H1 (cell line): ENCODE data around the gene UPK3B. TPM values are rescaled to one million over a fixed set of nuclear protein-coding genes. Genes with fewer than 3 reads are reported as not detected.
"Not testable (repeated sequence)": the region's sequence is repeated elsewhere in the genome, so short reads cannot be mapped to it uniquely, and the experiment has no call there.

Source experiments
- CTCF ChIA-PET: fragments of 300-600 bp; sonication (Branson Sonifier 250); formaldehyde crosslinking; loops from one replicate; lab custom pipeline; 2021; ENCODE audit not compliant: partially characterized antibody; lab: Charles Lee
- POLR2A ChIA-PET: fragments of 300-600 bp; sonication (Branson Sonifier 250); formaldehyde crosslinking; loops from one replicate; lab custom pipeline; 2021; ENCODE audit warnings: inconsistent platforms; ENCODE audit not compliant: partially characterized antibody; lab: Charles Lee
- DNase-seq, 2 experiments: peaks; one replicate each; pipeline versions ENCODE4 v3.0.0 to v3.0.0-alpha.2; 2010 to 2022; ENCODE audit warnings: low spot score in 2 of 2, low read depth in 1 of 2, mixed read lengths in 1 of 2
- FAIRE-seq: peaks from 2 replicates; lab custom pipeline; 2011; peaks lifted over from hg19 to GRCh38; lab: Jason Lieb, UNC
- H2AFZ ChIP-seq: 2 replicates; pipeline ENCODE4 v1.8.1; 2012; ENCODE audit warnings: low read length, inconsistent platforms
- H2AK5ac ChIP-seq: 2 replicates; pipeline ENCODE4 v1.6.1; 2013; ENCODE audit warnings: low read depth, low read length
- H2BK120ac ChIP-seq: replicated peaks from 2 replicates; pipeline ENCODE3; 2013; ENCODE audit warnings: low read depth, low read length, inconsistent platforms
- H2BK12ac ChIP-seq: 2 replicates; pipeline ENCODE4 v1.6.1; 2013; ENCODE audit warnings: low read depth, low read length
- H2BK15ac ChIP-seq: 2 replicates; pipeline ENCODE4 v1.6.1; 2013; ENCODE audit warnings: low read length
- H2BK20ac ChIP-seq: 2 replicates; pipeline ENCODE4 v1.6.1; 2013; ENCODE audit warnings: low read length
- H2BK5ac ChIP-seq: 2 replicates; pipeline ENCODE4 v1.6.1; 2013; ENCODE audit warnings: low read depth, low read length
- H3K14ac ChIP-seq: 2 replicates; pipeline ENCODE4 v1.6.1; 2013; ENCODE audit warnings: inconsistent platforms; ENCODE audit not compliant: insufficient read length
- H3K18ac ChIP-seq: 2 replicates; pipeline ENCODE4 v1.6.1; 2013; ENCODE audit warnings: low read length; ENCODE audit errors: extremely low read depth
- H3K23ac ChIP-seq: 2 replicates; pipeline ENCODE4 v1.6.1; 2013; ENCODE audit warnings: inconsistent platforms; ENCODE audit not compliant: insufficient read length
- H3K23me2 ChIP-seq: 2 replicates; pipeline ENCODE4 v1.6.1; 2013; ENCODE audit warnings: low read depth, low read length
- H3K27ac ChIP-seq: 2 replicates; pipeline ENCODE4 v1.6.1; 2011; ENCODE audit warnings: low read depth, low read length, inconsistent platforms
- H3K27me3 ChIP-seq, 4 experiments: replicated peaks in 1 of 4; 1 replicate in 1 of 4; 2 replicates in 3 of 4; pipeline versions ENCODE4 v1.6.1 to v1.8.1; 2011 to 2013; ENCODE audit warnings: low read length in 3 of 4, mild to moderate bottlenecking in 3 of 4, inconsistent platforms in 2 of 4, mixed read lengths in 2 of 4, moderate library complexity in 1 of 4; ENCODE audit not compliant: control insufficient read depth in 3 of 4, insufficient read depth in 3 of 4; ENCODE audit errors: extremely low read depth in 1 of 4
- H3K36me3 ChIP-seq, 4 experiments: 2 replicates each; pipeline versions ENCODE4 v1.6.1 to v1.8.1; 2011 to 2013; ENCODE audit warnings: mild to moderate bottlenecking in 4 of 4, low read length in 3 of 4, moderate library complexity in 2 of 4, control low read depth in 1 of 4, inconsistent platforms in 1 of 4; ENCODE audit not compliant: insufficient read depth in 4 of 4, control insufficient read depth in 2 of 4
- H3K4ac ChIP-seq: replicated peaks from 2 replicates; pipeline ENCODE3; 2013; ENCODE audit warnings: low read length, low read depth, mixed read lengths, inconsistent platforms; ENCODE audit not compliant: insufficient read length
- H3K4me1 ChIP-seq, 4 experiments: replicated peaks in 1 of 4; 1 replicate in 1 of 4; 2 replicates in 3 of 4; pipeline versions ENCODE4 v1.6.1 to v1.8.1; 2011 to 2013; ENCODE audit warnings: low read length in 3 of 4, inconsistent platforms in 2 of 4, mixed read lengths in 1 of 4; ENCODE audit not compliant: insufficient read depth in 4 of 4, control insufficient read depth in 3 of 4
- H3K4me2 ChIP-seq, 2 experiments: 2 replicates each; pipeline versions ENCODE4 v1.6.1 to v1.8.1; 2011 to 2013; ENCODE audit warnings: low read depth in 2 of 2, low read length in 2 of 2, control low read depth in 1 of 2, inconsistent platforms in 1 of 2, mild to moderate bottlenecking in 1 of 2; ENCODE audit not compliant: insufficient read depth in 1 of 2
- H3K4me3 ChIP-seq, 4 experiments: fragments of 200-600, 300-600 bp in 1 of 4; sonication (generic), shearing (Covaris generic), sonication (Bioruptor Twin) in 1 of 4; 2 replicates each; pipeline versions ENCODE4 v1.5.1 to v1.8.1; 2011 to 2016; ENCODE audit warnings: low read length in 4 of 4, low read depth in 3 of 4, control low read depth in 2 of 4, inconsistent platforms in 2 of 4, mild to moderate bottlenecking in 2 of 4, mixed read lengths in 1 of 4, moderate library complexity in 1 of 4; ENCODE audit not compliant: insufficient read depth in 2 of 4; ENCODE audit errors: extremely low read depth in 1 of 4
- H3K56ac ChIP-seq: replicated peaks from 2 replicates; pipeline ENCODE3; 2013; ENCODE audit warnings: low read depth, mild to moderate bottlenecking, mixed read lengths, low read length, inconsistent platforms; ENCODE audit not compliant: insufficient read length
- H3K79me1 ChIP-seq: 2 replicates; pipeline ENCODE4 v1.6.1; 2013; ENCODE audit warnings: low read depth, low read length, control low read depth
- H3K79me2 ChIP-seq, 2 experiments: 2 replicates each; pipeline versions ENCODE4 v1.6.1 to v1.8.1; 2012 to 2013; ENCODE audit warnings: low read length in 2 of 2, mild to moderate bottlenecking in 2 of 2, inconsistent platforms in 1 of 2; ENCODE audit not compliant: insufficient read depth in 2 of 2, control insufficient read depth in 1 of 2
- H3K9ac ChIP-seq, 4 experiments: replicated peaks in 1 of 4; 1 replicate in 1 of 4; 2 replicates in 3 of 4; pipeline versions ENCODE4 v1.6.1 to v1.8.1; 2011 to 2013; ENCODE audit warnings: low read depth in 3 of 4, low read length in 3 of 4, control low read depth in 2 of 4, mild to moderate bottlenecking in 2 of 4, moderate library complexity in 2 of 4, inconsistent platforms in 1 of 4; ENCODE audit errors: extremely low read depth in 1 of 4
- H3K9me3 ChIP-seq, 2 experiments: 2 replicates each; pipeline versions ENCODE4 v1.6.1 to v1.8.1; 2012 to 2013; ENCODE audit warnings: mild to moderate bottlenecking in 2 of 2, moderate library complexity in 2 of 2, control low read depth in 1 of 2, inconsistent platforms in 1 of 2, low read depth in 1 of 2, low read length in 1 of 2, mixed read lengths in 1 of 2; ENCODE audit not compliant: insufficient read depth in 2 of 2
- H4K20me1 ChIP-seq, 2 experiments: replicated peaks in 1 of 2; 2 replicates each; pipeline versions ENCODE3 to v1.8.1; 2011 to 2013; ENCODE audit warnings: inconsistent platforms in 2 of 2, low read length in 2 of 2, mild to moderate bottlenecking in 1 of 2; ENCODE audit not compliant: insufficient read depth in 2 of 2, control insufficient read depth in 1 of 2
- H4K5ac ChIP-seq: 2 replicates; pipeline ENCODE4 v1.6.1; 2013; ENCODE audit warnings: low read length, low read depth, mixed read lengths, inconsistent platforms; ENCODE audit not compliant: insufficient read length
- H4K8ac ChIP-seq: 2 replicates; pipeline ENCODE4 v1.8.0; 2013; ENCODE audit warnings: mild to moderate bottlenecking, moderate library complexity, low read length, inconsistent platforms; ENCODE audit not compliant: insufficient read depth; ENCODE audit errors: extremely low read depth
- H4K91ac ChIP-seq: replicated peaks from 2 replicates; pipeline ENCODE3; 2013; ENCODE audit warnings: low read length, mixed read lengths, inconsistent platforms; ENCODE audit not compliant: insufficient read length
- WGBS, 2 experiments: shearing (Covaris generic) in 1 of 2; methylation state at CpG; one replicate each; pipeline versions ENCODE4 v1.1.6 to v1.1.7; 2013 to 2015; ENCODE audit warnings: low lambda C conversion rate in 2 of 2, mixed read lengths in 2 of 2, inconsistent platforms in 1 of 2, low coverage in 1 of 2, missing lambda C conversion rate in 1 of 2; ENCODE audit not compliant: insufficient replicate concordance in 2 of 2, insufficient coverage in 1 of 2, insufficient read length in 1 of 2; ENCODE audit errors: extremely low coverage in 1 of 2, missing lambda C conversion rate in 1 of 2; 5-methylcytosine and 5-hydroxymethylcytosine counted together
- polyA plus RNA-seq, 7 experiments: library from polyadenylated mRNA; depleted of rRNA in 3 of 7; stranded (reverse) in 5 of 7; unstranded in 2 of 7; fragments of >200 nt in 5 of 7; fragments of 200-250 nt in 2 of 7; gene quantifications; 1 replicate in 5 of 7; 2 replicates in 1 of 7; 4 replicates in 1 of 7; pipeline versions ENCODE4 v1.2.1 to v1.2.3, GENCODE V29; 2011 to 2013; ENCODE audit warnings: missing spikeins in 2 of 7, mixed read lengths in 2 of 7
- total RNA-seq: library from RNA; stranded (reverse); fragmentation: NEBNext Ultra II Directional; extraction: Animal tissue kit (Norgen Biotek cat#: 25700); gene quantifications from 2 replicates; pipeline ENCODE4 v1.2.1, GENCODE V29; 2021

UPK3B gene
- total and polyA plus RNA-seq, 2 of the 8 experiments (the other 6 are each of a cell fraction or from before 2014, with no cell fraction given), result 5.9 to 20.6 TPM

DNA sequence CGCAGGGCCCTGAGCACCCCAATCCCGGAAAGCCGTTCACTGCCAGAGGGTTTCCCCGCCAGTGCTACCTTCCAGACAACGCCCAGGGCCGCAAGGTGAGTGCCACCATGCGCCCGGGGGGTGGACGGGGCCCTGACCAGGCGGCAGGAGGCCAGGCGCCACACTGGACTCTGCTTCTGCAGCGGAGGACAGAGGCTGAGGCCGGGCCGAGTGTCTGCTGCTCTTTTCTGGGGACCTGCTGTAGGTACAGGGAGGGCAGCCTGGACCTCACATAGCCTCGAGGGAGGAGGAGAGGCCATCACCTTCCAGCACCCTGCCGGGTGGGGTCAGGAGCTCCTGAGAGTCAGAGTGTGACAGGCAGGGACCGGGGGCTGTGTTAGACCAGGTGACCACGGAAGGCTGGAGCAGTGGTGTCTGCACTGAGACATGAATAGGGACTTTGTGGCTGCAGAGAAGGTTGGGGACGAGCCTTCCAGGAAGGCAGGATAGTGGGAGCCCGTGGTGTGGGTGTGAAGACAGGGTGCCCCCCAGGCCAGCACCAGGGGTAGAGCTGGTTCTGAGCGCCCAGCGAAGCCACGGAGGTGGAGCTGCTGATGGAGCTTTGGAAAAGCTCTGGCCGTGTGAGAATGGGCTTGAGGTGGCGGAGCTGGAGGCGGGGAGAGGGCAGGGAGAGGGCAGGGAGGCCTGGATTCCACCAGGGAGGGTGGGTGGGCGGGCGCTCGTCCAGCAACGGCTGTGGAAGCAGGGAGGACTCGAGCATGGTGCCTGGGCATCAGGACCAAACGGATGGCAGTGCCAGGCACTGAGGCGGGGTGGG is 5.8 kb upstream of the UPK3B start:
- H2BK120ac ChIP-seq, H3K18ac ChIP-seq, H2BK5ac ChIP-seq, H3K9me3 ChIP-seq, H3K36me3 ChIP-seq, DNase-seq, H4K8ac ChIP-seq, H3K14ac ChIP-seq, H2AK5ac ChIP-seq, H2BK12ac ChIP-seq, H4K20me1 ChIP-seq, H3K79me1 ChIP-seq, H2BK15ac ChIP-seq, H2AFZ ChIP-seq, H3K4me1 ChIP-seq, H3K27me3 ChIP-seq, H3K23me2 ChIP-seq, H2BK20ac ChIP-seq, H3K56ac ChIP-seq, H3K23ac ChIP-seq, H3K4ac ChIP-seq, H3K27ac ChIP-seq, CTCF ChIA-PET, H4K5ac ChIP-seq, H3K4me3 ChIP-seq, H3K9ac ChIP-seq, H3K4me2 ChIP-seq, FAIRE-seq, H4K91ac ChIP-seq, H3K79me2 ChIP-seq: not testable (repeated sequence)
- POLR2A ChIA-PET, result interaction anchor here (0.5 kb wide), 1 partner anchor 330 kb away, joined by 3 read pairs; no protein-coding TSS in a partner anchor
- 90% methylated on average over 7 of the region's 33 CpGs; no CpG with 5 or more reads in 1 of the 2 experiments for WGBS, 2 experiments
